Ovary (tissue), 3 donors: ENCODE data around the gene ADK.

ENCODE experiments used
- EP300 ChIP-seq: sonication (generic); formaldehyde crosslinking; IDR thresholded peaks from one replicate; pipeline ENCODE4 v1.6.1; 2017; ENCODE audit warnings: antibody characterized with exemption
- POLR2A ChIP-seq: fragments of 450-650 bp; IDR thresholded peaks from one replicate; pipeline ENCODE4 v1.6.1; 2017; ENCODE audit warnings: antibody characterized with exemption, mild to moderate bottlenecking, moderate library complexity
- TF ChIP-seq, protein P1 (sequence below), 3 donors: fragments of 450-650 bp in 2 of 3; fragments of 200-600 bp in 1 of 3; IDR thresholded peaks; one replicate each; pipeline versions ENCODE4 v1.5.1 to v1.8.0; 2016 to 2022; ENCODE audit warnings: antibody characterized with exemption in 3 of 3, mild to moderate bottlenecking in 1 of 3
- donor health status: DM: no; HTN: no; CAD: no.

DNA sequence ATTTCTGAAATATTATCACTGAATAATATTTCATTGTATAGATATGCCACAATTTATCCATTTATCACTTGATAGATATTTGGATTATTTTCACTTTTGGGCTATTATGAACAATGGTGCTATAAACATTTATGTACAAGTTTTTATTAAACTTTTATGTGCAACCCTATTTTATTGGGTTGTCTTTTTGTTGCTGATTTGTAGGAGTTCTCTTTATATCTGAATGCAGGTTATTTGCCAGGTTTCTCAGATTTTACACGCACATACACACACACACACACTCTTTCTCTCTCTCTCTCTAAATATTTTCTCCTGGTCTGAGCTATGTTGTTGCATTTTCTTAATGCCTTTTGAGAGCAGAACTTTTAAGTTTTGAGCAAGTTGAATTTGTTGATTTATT lies 36.2 kb downstream of the ADK start:
- TF ChIP-seq POLR2A (no peak), EP300 (no peak)
- TF ChIP-seq, protein P1, sequence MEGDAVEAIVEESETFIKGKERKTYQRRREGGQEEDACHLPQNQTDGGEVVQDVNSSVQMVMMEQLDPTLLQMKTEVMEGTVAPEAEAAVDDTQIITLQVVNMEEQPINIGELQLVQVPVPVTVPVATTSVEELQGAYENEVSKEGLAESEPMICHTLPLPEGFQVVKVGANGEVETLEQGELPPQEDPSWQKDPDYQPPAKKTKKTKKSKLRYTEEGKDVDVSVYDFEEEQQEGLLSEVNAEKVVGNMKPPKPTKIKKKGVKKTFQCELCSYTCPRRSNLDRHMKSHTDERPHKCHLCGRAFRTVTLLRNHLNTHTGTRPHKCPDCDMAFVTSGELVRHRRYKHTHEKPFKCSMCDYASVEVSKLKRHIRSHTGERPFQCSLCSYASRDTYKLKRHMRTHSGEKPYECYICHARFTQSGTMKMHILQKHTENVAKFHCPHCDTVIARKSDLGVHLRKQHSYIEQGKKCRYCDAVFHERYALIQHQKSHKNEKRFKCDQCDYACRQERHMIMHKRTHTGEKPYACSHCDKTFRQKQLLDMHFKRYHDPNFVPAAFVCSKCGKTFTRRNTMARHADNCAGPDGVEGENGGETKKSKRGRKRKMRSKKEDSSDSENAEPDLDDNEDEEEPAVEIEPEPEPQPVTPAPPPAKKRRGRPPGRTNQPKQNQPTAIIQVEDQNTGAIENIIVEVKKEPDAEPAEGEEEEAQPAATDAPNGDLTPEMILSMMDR (IDR thresholded peaks at IDR 0.05), result no peak
